GM12878 (cell line): ENCODE data around the gene SMIM32. TPM values are rescaled to one million over a fixed set of nuclear protein-coding genes. Genes with fewer than 3 reads are reported as not detected.

Experiments
- ATAC-seq: fragments of 200-7000 bp; cut with Tn5 transposase; 3 replicates; pipeline ENCODE4 v1.9.1; 2020; ENCODE audit warnings: mild to moderate bottlenecking, moderate library complexity
- BruUV-seq: library from RNA; stranded (reverse); fragments of 400-500 nt; replicated peaks from 2 replicates; lab custom pipeline; 2021; lab: Mats Ljungman, UMichigan
- CTCF ChIA-PET: fragments of 300-600 bp; sonication (Branson Sonifier 250); formaldehyde crosslinking; extraction: SDS; loops from one replicate; lab custom pipeline; 2021; ENCODE audit warnings: inconsistent platforms; lab: Yijun Ruan, JAX
- POLR2A ChIA-PET: fragments of 350-600 bp; formaldehyde crosslinking; extraction: SDS; loops from one replicate; lab custom pipeline; 2021; ENCODE audit warnings: inconsistent platforms; lab: Charles Lee
- RAD21 ChIA-PET: fragments of 300-600 bp; sonication (Branson Sonifier 250); formaldehyde crosslinking; loops from one replicate; lab custom pipeline; 2023; ENCODE audit warnings: antibody characterized with exemption; ENCODE audit not compliant: unreplicated experiment; lab: Charles Lee
- SMC1A ChIA-PET: fragments of 300-600 bp; sonication (Branson Sonifier 250); formaldehyde crosslinking; loops from one replicate; lab custom pipeline; 2023; ENCODE audit not compliant: unreplicated experiment, uncharacterized antibody; lab: Charles Lee
- DNase-seq: peaks from one replicate; pipeline ENCODE4 v3.0.0-alpha.2; 2011; ENCODE audit warnings: low read depth, low spot score
- FAIRE-seq: peaks from 3 replicates; lab custom pipeline; 2011; peaks lifted over from hg19 to GRCh38; lab: Jason Lieb, UNC
- H2AFZ ChIP-seq: 2 replicates; pipeline ENCODE4 v1.6.0; 2011; ENCODE audit warnings: low read depth, low read length, control low read depth; ENCODE audit not compliant: control insufficient read depth
- H3K27ac ChIP-seq: 2 replicates; pipeline ENCODE4 v1.5.1; 2011; ENCODE audit warnings: control low read depth; ENCODE audit not compliant: control insufficient read depth, insufficient read depth
- H3K27me3 ChIP-seq, 2 experiments: replicated peaks in 1 of 2; 2 replicates each; pipeline versions ENCODE4 v1.6.0 to v1.6.1; 2011; ENCODE audit warnings: low read length in 1 of 2; ENCODE audit not compliant: control insufficient read depth in 2 of 2, insufficient read depth in 2 of 2
- H3K36me3 ChIP-seq, 2 experiments: 2 replicates each; pipeline ENCODE4 v1.5.1; 2011; ENCODE audit warnings: low read length in 1 of 2; ENCODE audit not compliant: control insufficient read depth in 2 of 2, insufficient read depth in 2 of 2
- H3K4me1 ChIP-seq: 2 replicates; pipeline ENCODE4 v1.6.1; 2011; ENCODE audit warnings: mild to moderate bottlenecking, low read length, moderate library complexity, mixed read lengths; ENCODE audit not compliant: control insufficient read depth, insufficient read depth
- H3K4me2 ChIP-seq: 2 replicates; pipeline ENCODE4 v1.6.0; 2011; ENCODE audit warnings: control low read depth; ENCODE audit not compliant: control insufficient read depth, insufficient read depth
- H3K4me3 ChIP-seq: fragments of 200-600 bp; sonication (generic); 2 replicates; pipeline ENCODE4 v1.5.1; 2016
- H3K79me2 ChIP-seq: 2 replicates; pipeline ENCODE4 v1.6.0; 2011; ENCODE audit warnings: low read length; ENCODE audit not compliant: control insufficient read depth, insufficient read depth
- H3K9ac ChIP-seq: 2 replicates; pipeline ENCODE4 v1.8.0; 2011; ENCODE audit warnings: low read length, control low read depth, mixed read lengths; ENCODE audit not compliant: control insufficient read depth, insufficient read depth
- H3K9me3 ChIP-seq: replicated peaks from 3 replicates; pipeline ENCODE4 v1.5.1; 2011; ENCODE audit warnings: mild to moderate bottlenecking, low read length; ENCODE audit not compliant: control insufficient read depth, insufficient read depth
- H4K20me1 ChIP-seq: 2 replicates; pipeline ENCODE4 v1.6.0; 2011; ENCODE audit not compliant: control insufficient read depth, insufficient read depth
- ASH2L ChIP-seq: fragments of 300-600, 200-600 bp; sonication (generic); IDR thresholded peaks from 2 replicates; pipeline ENCODE4 v1.6.1; 2017; ENCODE audit warnings: low read depth, mild to moderate bottlenecking, borderline replicate concordance
- BCLAF1 ChIP-seq: fragments of 450-650 bp; IDR thresholded peaks from 2 replicates; pipeline ENCODE4 v1.6.1; 2017; ENCODE audit warnings: antibody characterized with exemption, mild to moderate bottlenecking, moderate library complexity
- CHD2 ChIP-seq: IDR thresholded peaks from 2 replicates; pipeline ENCODE4 v1.6.1; 2011; ENCODE audit warnings: low read depth, low read length, improper control_type of control experiment, borderline replicate concordance
- E2F4 ChIP-seq: IDR thresholded peaks from 2 replicates; pipeline ENCODE4 v1.6.1; 2012; ENCODE audit warnings: low read depth, low read length, improper control_type of control experiment
- MEF2B ChIP-seq: fragments of 450-650 bp; IDR thresholded peaks from 2 replicates; pipeline ENCODE4 v1.6.1; 2018; ENCODE audit warnings: mild to moderate bottlenecking, moderate library complexity; ENCODE audit not compliant: partially characterized antibody, poor library complexity, severe bottlenecking
- PAX8 ChIP-seq: fragments of 450-650 bp; IDR thresholded peaks from 2 replicates; pipeline ENCODE4 v1.6.1; 2017; ENCODE audit warnings: mild to moderate bottlenecking, moderate library complexity
- POLR2AphosphoS5 ChIP-seq: IDR thresholded peaks from 2 replicates; pipeline ENCODE4 v1.6.1; 2011; ENCODE audit warnings: mild to moderate bottlenecking, low read length, inconsistent platforms
- RFX5 ChIP-seq: IDR thresholded peaks from 2 replicates; pipeline ENCODE4 v1.6.1; 2011; ENCODE audit warnings: low read depth, low read length, improper control_type of control experiment
- SMAD1 ChIP-seq: fragments of 450-650 bp; IDR thresholded peaks from 2 replicates; pipeline ENCODE4 v1.6.1; 2018; ENCODE audit warnings: mild to moderate bottlenecking, low read depth; ENCODE audit not compliant: partially characterized antibody
- USF2 ChIP-seq: IDR thresholded peaks from 2 replicates; pipeline ENCODE4 v1.6.1; 2011; ENCODE audit warnings: low read depth, low read length, improper control_type of control experiment, borderline replicate concordance
- ZBTB11 ChIP-seq: fragments of 450-650 bp; formaldehyde crosslinking; IDR thresholded peaks from 2 replicates; pipeline ENCODE4 v1.5.0; 2022; ENCODE audit warnings: mild to moderate bottlenecking, missing genetic modification characterization
- WGBS: methylation state at CpG from one replicate; pipeline ENCODE4 v1.1.6; 2016; ENCODE audit warnings: low lambda C conversion rate; ENCODE audit not compliant: insufficient replicate concordance, insufficient coverage; ENCODE audit errors: missing lambda C conversion rate; 5-methylcytosine and 5-hydroxymethylcytosine counted together
- in situ Hi-C: fragments of 300-500 bp; cut with MboI; formaldehyde crosslinking; loops from 9 replicates; pipeline ENCODE4 v1.14.3; 2018; ENCODE audit warnings: mixed read lengths
- intact Hi-C: fragments of 100-400 bp; cut with micrococcal nuclease; formaldehyde crosslinking; loops from one replicate; pipeline ENCODE4 v1.14.2; 2022; ENCODE audit not compliant: unreplicated experiment
- polyA plus RNA-seq, 11 experiments: library from polyadenylated mRNA; depleted of rRNA in 4 of 11; unstranded in 6 of 11; stranded (reverse) in 5 of 11; fragments of >200 nt; fragmentation: Nextera tagmentation in 4 of 11; fragmentation: Illumina TruSeq in 1 of 11; extraction: Ambion mirVana in 4 of 11; extraction: Trizol in 1 of 11; gene quantifications; 1 replicate in 1 of 11; 2 replicates in 10 of 11; pipeline versions ENCODE4 v1.2.1 to v1.2.3, GENCODE V29; 2011 to 2016; ENCODE audit warnings: inconsistent platforms in 2 of 11, missing spikeins in 2 of 11, low read depth in 1 of 11
- total RNA-seq, 4 experiments: library from RNA; depleted of rRNA in 3 of 4; stranded (reverse); fragments of >200 nt in 3 of 4; fragmentation: Illumina TruSeq in 1 of 4; extraction: Trizol in 1 of 4; gene quantifications; 2 replicates each; pipeline versions ENCODE4 v1.2.1 to v1.2.3, GENCODE V29; 2013 to 2021

The SMIM32 gene
- total and polyA plus RNA-seq, 10 of the 15 experiments (the other 5 are each of a cell fraction or from before 2014, with no cell fraction given) = not detected

- ChIA-PET CTCF (interaction anchor here (1.3 to 3.7 kb wide), 3 partner anchors 14 to 265 kb away, joined by 3 to 19 read pairs (median 17); no protein-coding TSS in a partner anchor), POLR2A (no interaction called here), RAD21 (interaction anchor here (1.1 kb wide), 1 partner anchor 265 kb away, joined by 4 read pairs; no protein-coding TSS in a partner anchor)
- no peaks in the 10 kb centered on the region; the same call in 1 of the 2 replicates for H4K20me1 ChIP-seq
- no peaks in the 10 kb centered on the region for H3K79me2 ChIP-seq
- H3K27me3 ChIP-seq = peaks cover 0 to 3% of the 10 kb centered on the region in 2 experiments; a peak in 2 of 4 replicates
- no peaks in the 10 kb centered on the region for H3K36me3 ChIP-seq
- no peak for DNase-seq
- H3K4me3 ChIP-seq = no peak overlapping the region
- no peak for ATAC-seq
- H3K4me1 ChIP-seq = no peaks in the 10 kb centered on the region
- 29% methylated on average over 4 of the region's 4 CpGs for whole genome bisulfite sequencing
- no peak overlapping the region for H3K4me2 ChIP-seq
- no peaks in the 10 kb centered on the region for H3K9me3 ChIP-seq
- no peak overlapping the region for H3K9ac ChIP-seq
- no peak for FAIRE-seq
- no peak overlapping the region for H3K27ac ChIP-seq
- no TSS peak for BruUV-seq
- H2AFZ ChIP-seq = no peak overlapping the region
- intact Hi-C loops = loop anchor here (5.0 kb wide), 1 partner anchor 128 kb away; no protein-coding TSS in a partner anchor
- no peak for TF ChIP-seq ASH2L
- no peak for TF ChIP-seq CHD2
- TF ChIP-seq POLR2AphosphoS5 = no peak
- no peak for TF ChIP-seq E2F4
- no peak for TF ChIP-seq USF2
- TF ChIP-seq SMAD1 = no peak
- no peak for TF ChIP-seq BCLAF1
- TF ChIP-seq MEF2B = no peak
- no peak for TF ChIP-seq ZBTB11
- no peak for TF ChIP-seq RFX5
- no peak for TF ChIP-seq PAX8
- TF ChIP-seq, all 136 proteins: peak for 0
- in situ Hi-C loops = loop anchor here (5.0 kb wide), 2 partner anchors 268 to 323 kb away; no protein-coding TSS in a partner anchor
- SMC1A ChIA-PET = interaction anchor here (1.5 to 3.7 kb wide), 2 partner anchors 154 to 269 kb away, joined by 3 to 16 read pairs; no protein-coding TSS in a partner anchor
Observed at GRCh38 chr5:136210259-136210658, 17.3 kb upstream of the SMIM32 start.
